ENCODE data around the gene MLC1.
A peak's percentile ranks its signal among the peaks of the same experiment; 100 is the strongest.

MLC1 gene

GRCh38 chr22:50115693-50116092 is 30.5 kb upstream of the MLC1 start:
- Histone ChIP-seq H3K36me3 (ENCODE audit: control insufficient read depth in 1 of 2, insufficient read depth in 2 of 2, low read depth in 1 of 2, low read length in 2 of 2) (peaks cover 0 to 2% of the 10 kb centered on the region in 2 experiments), H3K4me2 (ENCODE audit: low read length, poor library complexity, severe bottlenecking) (no peak overlapping the region), H3K4ac (ENCODE audit: low read depth in 1 of 2, low read length in 2 of 2) (peak overlapping the region in 1 of 2 experiments; percentile 89), H3K4me3 (ENCODE audit: insufficient read depth in 1 of 2, low read depth in 1 of 2, low read length in 2 of 2) (no peak overlapping the region), H3K27me3 (ENCODE audit: control insufficient read depth in 1 of 2, insufficient read depth in 1 of 2, low read length in 2 of 2) (peaks cover 3 to 12% of the 10 kb centered on the region in 2 experiments), H2AFZ (ENCODE audit: low read depth, low read length) (no peak overlapping the region), H3K79me1 (replicated peaks; ENCODE audit: low read length, poor library complexity, severe bottlenecking) (no peaks in the 10 kb centered on the region), H4K8ac (ENCODE audit: low read length) (peak overlapping the region; percentile 67), H3K9me3 (ENCODE audit: control insufficient read depth, low read length) (no peaks in the 10 kb centered on the region), H4K91ac (ENCODE audit: low read length) (peak overlapping the region; percentile 48), H3K4me1 (ENCODE audit: control insufficient read depth, insufficient read depth, low read depth, low read length) (peaks cover 23% of the 10 kb centered on the region), H3K27ac (ENCODE audit: low read length, poor library complexity, severe bottlenecking) (no peak overlapping the region), H2BK15ac (ENCODE audit: low read depth, poor library complexity, severe bottlenecking) (no peak overlapping the region), H2BK12ac (ENCODE audit: low read length in 2 of 2) (peak overlapping the region; percentile 11 to 32), H3K14ac (ENCODE audit: low read length in 2 of 2) (peak overlapping the region in 1 of 2 experiments; percentile 79), H3K23ac (ENCODE audit: low read length in 2 of 2) (no peak overlapping the region), H3K18ac (ENCODE audit: low read depth in 1 of 2, low read length in 2 of 2) (peak overlapping the region; percentile 47 to 61), H2BK120ac (ENCODE audit: low read depth, low read length) (peak overlapping the region; percentile 85), H3K9ac (ENCODE audit: low read length) (no peak overlapping the region), H2BK5ac (ENCODE audit: low read depth, low read length, poor library complexity, severe bottlenecking) (no peak overlapping the region), H2AK5ac (ENCODE audit: low read length, severe bottlenecking) (no peak overlapping the region)
- DNase-seq, result no peak
- WGBS, result 84% methylated on average over 10 of the region's 10 CpGs

GRCh38 chr22:50114221-50115021 is 29.2 kb upstream of the MLC1 start:
- Histone ChIP-seq H2BK12ac (ENCODE audit: low read length in 2 of 2) (peak overlapping the region; percentile 14 to 95), H3K9ac (ENCODE audit: low read length) (peak overlapping the region; percentile 82), H2AFZ (ENCODE audit: low read depth, low read length) (peak overlapping the region; percentile 76), H3K4ac (ENCODE audit: low read depth in 1 of 2, low read length in 2 of 2) (peak overlapping the region; percentile 29 to 93), H3K79me1 (replicated peaks; ENCODE audit: low read length, poor library complexity, severe bottlenecking) (no peaks in the 10 kb centered on the region), H4K8ac (ENCODE audit: low read length) (peak overlapping the region; percentile 97), H3K9me3 (ENCODE audit: control insufficient read depth, low read length) (no peaks in the 10 kb centered on the region), H2BK5ac (ENCODE audit: low read depth, low read length, poor library complexity, severe bottlenecking) (no peak overlapping the region), H3K27me3 (ENCODE audit: control insufficient read depth in 1 of 2, insufficient read depth in 1 of 2, low read length in 2 of 2) (peaks cover 0 to 7% of the 10 kb centered on the region in 2 experiments), H2BK120ac (ENCODE audit: low read depth, low read length) (peak overlapping the region; percentile 85), H2AK5ac (ENCODE audit: low read length, severe bottlenecking) (no peak overlapping the region), H3K18ac (ENCODE audit: low read depth in 1 of 2, low read length in 2 of 2) (peak overlapping the region; percentile 23 to 97), H2BK15ac (ENCODE audit: low read depth, poor library complexity, severe bottlenecking) (no peak overlapping the region), H3K4me1 (ENCODE audit: control insufficient read depth, insufficient read depth, low read depth, low read length) (peaks cover 23% of the 10 kb centered on the region), H3K36me3 (ENCODE audit: control insufficient read depth in 1 of 2, insufficient read depth in 2 of 2, low read depth in 1 of 2, low read length in 2 of 2) (no peaks in the 10 kb centered on the region), H4K91ac (ENCODE audit: low read length) (peak overlapping the region; percentile 97), H3K4me3 (ENCODE audit: insufficient read depth in 1 of 2, low read depth in 1 of 2, low read length in 2 of 2) (peak overlapping the region in 1 of 2 experiments; percentile 65), H3K27ac (ENCODE audit: low read length, poor library complexity, severe bottlenecking) (peak overlapping the region; percentile 27), H3K4me2 (ENCODE audit: low read length, poor library complexity, severe bottlenecking) (no peak overlapping the region), H3K14ac (ENCODE audit: low read length in 2 of 2) (peak overlapping the region in 1 of 2 experiments; percentile 74), H3K23ac (ENCODE audit: low read length in 2 of 2) (peak overlapping the region in 1 of 2 experiments; percentile 63)
- peak; percentile 87 for DNase-seq
- WGBS, result 45% methylated on average over 17 of the region's 19 CpGs

- peak overlapping the region; percentile 13 to 83 for H3K4ac ChIP-seq (ENCODE audit: low read depth in 1 of 2, low read length in 2 of 2)
- H3K14ac ChIP-seq (ENCODE audit: low read length in 2 of 2), result peak overlapping the region in 1 of 2 experiments; percentile 5
- no peak overlapping the region for H2BK5ac ChIP-seq (ENCODE audit: low read depth, low read length, poor library complexity, severe bottlenecking)
- no peak overlapping the region for H2AK5ac ChIP-seq (ENCODE audit: low read length, severe bottlenecking)
- no peak overlapping the region for H3K23ac ChIP-seq (ENCODE audit: low read length in 2 of 2)
- peak overlapping the region; percentile 97 for H4K8ac ChIP-seq (ENCODE audit: low read length)
- H4K91ac ChIP-seq (ENCODE audit: low read length), result peak overlapping the region; percentile 96
- H2BK12ac ChIP-seq (ENCODE audit: low read length in 2 of 2), result peak overlapping the region; percentile 57 to 69
- H3K27me3 ChIP-seq (ENCODE audit: control insufficient read depth in 1 of 2, insufficient read depth in 1 of 2, low read length in 2 of 2), result peaks cover 4 to 13% of the 10 kb centered on the region in 2 experiments
- H3K4me1 ChIP-seq (ENCODE audit: control insufficient read depth, insufficient read depth, low read depth, low read length), result peaks cover 19% of the 10 kb centered on the region
- no peaks in the 10 kb centered on the region for H3K79me1 ChIP-seq (replicated peaks; ENCODE audit: low read length, poor library complexity, severe bottlenecking)
- H3K36me3 ChIP-seq (ENCODE audit: control insufficient read depth in 1 of 2, insufficient read depth in 2 of 2, low read depth in 1 of 2, low read length in 2 of 2), result no peaks in the 10 kb centered on the region
- no peak overlapping the region for H3K4me2 ChIP-seq (ENCODE audit: low read length, poor library complexity, severe bottlenecking)
- H3K9ac ChIP-seq (ENCODE audit: low read length), result no peak overlapping the region
- 71% methylated on average over 25 of the region's 28 CpGs for WGBS
- DNase-seq, result peak; percentile 89
- H2BK15ac ChIP-seq (ENCODE audit: low read depth, poor library complexity, severe bottlenecking), result peak overlapping the region; percentile 97
- peak overlapping the region; percentile 76 to 87 for H3K18ac ChIP-seq (ENCODE audit: low read depth in 1 of 2, low read length in 2 of 2)
- no peaks in the 10 kb centered on the region for H3K9me3 ChIP-seq (ENCODE audit: control insufficient read depth, low read length)
- H3K27ac ChIP-seq (ENCODE audit: low read length, poor library complexity, severe bottlenecking), result no peak overlapping the region
- H2AFZ ChIP-seq (ENCODE audit: low read depth, low read length), result peak overlapping the region; percentile 80
- H3K4me3 ChIP-seq (ENCODE audit: insufficient read depth in 1 of 2, low read depth in 1 of 2, low read length in 2 of 2), result no peak overlapping the region
- peak overlapping the region; percentile 83 for H2BK120ac ChIP-seq (ENCODE audit: low read depth, low read length)
These were observed 27.2 kb upstream of the MLC1 start for GRCh38 chr22:50112151-50113118.

All from mesenchymal stem cell (in vitro differentiated cells and primary cell).